ENCODE measurements around the gene LAMC2. TPM values are rescaled to one million over a fixed set of nuclear protein-coding genes. Genes with fewer than 3 reads are reported as not detected.

The LAMC2 gene
- total RNA-seq, 4 donors from 2014 or later = 2.6 to 23.3 (median 7.3) TPM

Other genes with a start within 250 kb of the LAMC2 start
- 1 to 10 TPM in 1 of 4 donors, not detected in 3; 2.8 TPM for gene SHCBP1L, start 233.1 kb upstream of the LAMC2 start, total RNA-seq
- gene LAMC1, start 162.8 kb upstream of the LAMC2 start, total RNA-seq = 100 to 1,000 TPM; 377 to 829 (median 461) TPM
- gene NMNAT2, start 232.1 kb downstream of the LAMC2 start, total RNA-seq = 10 to 100 TPM in 1 of 4 donors, 1 to 10 TPM in 2, under 1 TPM in 1; 0.84 to 11.3 (median 5.2) TPM